HL-60 (cell line): ENCODE results near the gene TMEM235.

Experiments used
- DNase-seq, 2 experiments: peaks; one replicate each; pipeline ENCODE4 v3.0.0-alpha.2; 2010 to 2020; ENCODE audit warnings: low read depth in 1 of 2, low spot score in 1 of 2
- H3K27ac ChIP-seq: fragments of 250-450 bp; sonication (Bioruptor Pico); replicated peaks from 2 replicates; pipeline ENCODE4 v1.5.1; 2020; ENCODE audit warnings: mild to moderate bottlenecking, moderate library complexity
- H3K27me3 ChIP-seq: fragments of 250-450 bp; sonication (Bioruptor Pico); 2 replicates; pipeline ENCODE4 v1.5.1; 2021; ENCODE audit warnings: mild to moderate bottlenecking, moderate library complexity; ENCODE audit not compliant: insufficient read depth, poor library complexity, severe bottlenecking
- H3K4me3 ChIP-seq: replicated peaks from 2 replicates; pipeline ENCODE4 v1.5.1; 2011; ENCODE audit warnings: mild to moderate bottlenecking, control low read depth, low read length; ENCODE audit not compliant: insufficient read depth
- GABPA ChIP-seq: IDR thresholded peaks from 2 replicates; pipeline ENCODE4 v1.6.1; 2012; ENCODE audit warnings: low read depth
- POLR2AphosphoS5 ChIP-seq: IDR thresholded peaks from 2 replicates; pipeline ENCODE4 v1.6.1; 2012; ENCODE audit warnings: low read depth
- SPI1 ChIP-seq: IDR thresholded peaks from 2 replicates; pipeline ENCODE4 v1.6.1; 2012; ENCODE audit warnings: low read depth, mild to moderate bottlenecking, borderline replicate concordance
- TF ChIP-seq, protein P1 (sequence below): IDR thresholded peaks from 2 replicates; pipeline ENCODE4 v1.6.1; 2012; ENCODE audit warnings: low read depth; ENCODE audit not compliant: insufficient replicate concordance
- TF ChIP-seq, protein P2 (sequence below): IDR thresholded peaks from one replicate; pipeline ENCODE4 v1.5.1; 2011; ENCODE audit warnings: low read length, control low read depth, inconsistent platforms; ENCODE audit not compliant: insufficient read depth

Gene TMEM235

DNA sequence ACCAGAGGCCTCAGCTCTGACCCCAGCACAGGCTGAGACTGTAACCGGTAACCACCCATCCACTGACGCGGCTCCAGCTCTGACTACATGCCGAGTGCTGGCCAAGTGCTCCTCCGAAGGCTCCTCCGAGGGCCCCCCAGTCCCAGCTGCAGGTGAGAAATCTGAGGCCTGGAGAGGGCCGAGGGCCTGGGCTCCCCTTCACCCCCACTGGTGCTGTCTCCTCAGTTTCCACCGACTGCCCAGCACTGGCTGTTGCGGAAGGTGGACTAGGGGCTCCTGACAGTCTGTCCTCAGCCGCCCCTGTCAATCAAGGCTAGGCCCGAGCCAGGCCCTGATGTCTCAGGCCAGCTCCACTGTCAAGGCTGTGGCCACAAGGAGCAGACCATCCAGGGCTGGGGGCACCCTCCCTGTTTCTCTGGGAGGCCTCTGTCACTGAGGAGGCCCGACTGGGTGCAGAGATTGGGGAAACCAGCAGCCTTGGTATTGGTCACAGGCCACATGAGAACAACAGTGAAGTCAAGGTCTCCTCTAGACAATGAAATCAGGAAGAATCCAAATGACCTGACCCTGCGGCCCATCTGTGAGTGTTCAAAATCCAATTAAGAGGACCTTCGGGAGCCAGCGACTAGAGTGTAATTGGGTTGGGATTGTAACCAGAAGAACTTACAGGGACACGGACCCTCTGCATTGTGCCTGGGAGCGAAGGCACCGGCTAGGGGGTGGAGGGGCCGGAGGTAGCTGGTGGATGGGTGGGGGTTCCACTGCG is 5.1 kb downstream of the TMEM235 start:
- Histone ChIP-seq H3K27me3 (peaks cover 9% of the 10 kb centered on the region), H3K4me3 (no peak overlapping the region), H3K27ac (no peak overlapping the region)
- DNase-seq: no peak
- TF ChIP-seq POLR2AphosphoS5: no peak
- TF ChIP-seq, protein P1, sequence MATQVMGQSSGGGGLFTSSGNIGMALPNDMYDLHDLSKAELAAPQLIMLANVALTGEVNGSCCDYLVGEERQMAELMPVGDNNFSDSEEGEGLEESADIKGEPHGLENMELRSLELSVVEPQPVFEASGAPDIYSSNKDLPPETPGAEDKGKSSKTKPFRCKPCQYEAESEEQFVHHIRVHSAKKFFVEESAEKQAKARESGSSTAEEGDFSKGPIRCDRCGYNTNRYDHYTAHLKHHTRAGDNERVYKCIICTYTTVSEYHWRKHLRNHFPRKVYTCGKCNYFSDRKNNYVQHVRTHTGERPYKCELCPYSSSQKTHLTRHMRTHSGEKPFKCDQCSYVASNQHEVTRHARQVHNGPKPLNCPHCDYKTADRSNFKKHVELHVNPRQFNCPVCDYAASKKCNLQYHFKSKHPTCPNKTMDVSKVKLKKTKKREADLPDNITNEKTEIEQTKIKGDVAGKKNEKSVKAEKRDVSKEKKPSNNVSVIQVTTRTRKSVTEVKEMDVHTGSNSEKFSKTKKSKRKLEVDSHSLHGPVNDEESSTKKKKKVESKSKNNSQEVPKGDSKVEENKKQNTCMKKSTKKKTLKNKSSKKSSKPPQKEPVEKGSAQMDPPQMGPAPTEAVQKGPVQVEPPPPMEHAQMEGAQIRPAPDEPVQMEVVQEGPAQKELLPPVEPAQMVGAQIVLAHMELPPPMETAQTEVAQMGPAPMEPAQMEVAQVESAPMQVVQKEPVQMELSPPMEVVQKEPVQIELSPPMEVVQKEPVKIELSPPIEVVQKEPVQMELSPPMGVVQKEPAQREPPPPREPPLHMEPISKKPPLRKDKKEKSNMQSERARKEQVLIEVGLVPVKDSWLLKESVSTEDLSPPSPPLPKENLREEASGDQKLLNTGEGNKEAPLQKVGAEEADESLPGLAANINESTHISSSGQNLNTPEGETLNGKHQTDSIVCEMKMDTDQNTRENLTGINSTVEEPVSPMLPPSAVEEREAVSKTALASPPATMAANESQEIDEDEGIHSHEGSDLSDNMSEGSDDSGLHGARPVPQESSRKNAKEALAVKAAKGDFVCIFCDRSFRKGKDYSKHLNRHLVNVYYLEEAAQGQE: no peak
- TF ChIP-seq, protein P2, sequence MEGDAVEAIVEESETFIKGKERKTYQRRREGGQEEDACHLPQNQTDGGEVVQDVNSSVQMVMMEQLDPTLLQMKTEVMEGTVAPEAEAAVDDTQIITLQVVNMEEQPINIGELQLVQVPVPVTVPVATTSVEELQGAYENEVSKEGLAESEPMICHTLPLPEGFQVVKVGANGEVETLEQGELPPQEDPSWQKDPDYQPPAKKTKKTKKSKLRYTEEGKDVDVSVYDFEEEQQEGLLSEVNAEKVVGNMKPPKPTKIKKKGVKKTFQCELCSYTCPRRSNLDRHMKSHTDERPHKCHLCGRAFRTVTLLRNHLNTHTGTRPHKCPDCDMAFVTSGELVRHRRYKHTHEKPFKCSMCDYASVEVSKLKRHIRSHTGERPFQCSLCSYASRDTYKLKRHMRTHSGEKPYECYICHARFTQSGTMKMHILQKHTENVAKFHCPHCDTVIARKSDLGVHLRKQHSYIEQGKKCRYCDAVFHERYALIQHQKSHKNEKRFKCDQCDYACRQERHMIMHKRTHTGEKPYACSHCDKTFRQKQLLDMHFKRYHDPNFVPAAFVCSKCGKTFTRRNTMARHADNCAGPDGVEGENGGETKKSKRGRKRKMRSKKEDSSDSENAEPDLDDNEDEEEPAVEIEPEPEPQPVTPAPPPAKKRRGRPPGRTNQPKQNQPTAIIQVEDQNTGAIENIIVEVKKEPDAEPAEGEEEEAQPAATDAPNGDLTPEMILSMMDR: no peak
- no peak for TF ChIP-seq GABPA
- no peak for TF ChIP-seq SPI1

DNA sequence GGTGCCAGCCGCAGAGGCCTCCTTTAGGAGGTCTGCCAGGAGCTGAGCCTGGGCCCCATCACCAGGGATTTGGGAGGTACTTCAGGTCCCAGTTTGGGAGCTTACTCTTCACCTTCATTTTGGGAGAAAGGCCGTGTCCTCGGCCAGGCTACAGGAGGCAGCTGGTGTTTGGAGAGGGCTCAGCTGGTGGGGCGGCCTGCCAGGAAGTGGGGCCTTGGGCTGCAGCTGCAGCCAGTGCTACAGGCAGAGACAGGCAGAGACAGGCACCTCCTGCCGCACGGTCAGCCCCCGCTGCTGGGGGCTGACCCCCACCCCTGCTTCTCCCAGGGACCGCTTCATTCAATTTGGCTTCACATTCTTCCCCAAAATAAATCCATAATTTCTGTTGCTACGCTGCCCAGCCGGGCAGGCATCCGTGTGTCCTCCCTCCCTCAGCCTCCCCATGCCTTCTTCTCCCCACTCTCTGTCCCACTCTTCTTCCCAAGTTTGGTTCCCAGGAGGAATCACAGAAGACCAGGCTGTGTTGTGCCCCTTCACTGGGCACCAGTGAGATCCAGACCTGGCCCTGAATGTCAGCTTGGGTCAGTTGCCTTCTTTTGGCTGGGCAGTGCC is 6.1 kb downstream of the TMEM235 start:
- DNase-seq: no peak

DNA sequence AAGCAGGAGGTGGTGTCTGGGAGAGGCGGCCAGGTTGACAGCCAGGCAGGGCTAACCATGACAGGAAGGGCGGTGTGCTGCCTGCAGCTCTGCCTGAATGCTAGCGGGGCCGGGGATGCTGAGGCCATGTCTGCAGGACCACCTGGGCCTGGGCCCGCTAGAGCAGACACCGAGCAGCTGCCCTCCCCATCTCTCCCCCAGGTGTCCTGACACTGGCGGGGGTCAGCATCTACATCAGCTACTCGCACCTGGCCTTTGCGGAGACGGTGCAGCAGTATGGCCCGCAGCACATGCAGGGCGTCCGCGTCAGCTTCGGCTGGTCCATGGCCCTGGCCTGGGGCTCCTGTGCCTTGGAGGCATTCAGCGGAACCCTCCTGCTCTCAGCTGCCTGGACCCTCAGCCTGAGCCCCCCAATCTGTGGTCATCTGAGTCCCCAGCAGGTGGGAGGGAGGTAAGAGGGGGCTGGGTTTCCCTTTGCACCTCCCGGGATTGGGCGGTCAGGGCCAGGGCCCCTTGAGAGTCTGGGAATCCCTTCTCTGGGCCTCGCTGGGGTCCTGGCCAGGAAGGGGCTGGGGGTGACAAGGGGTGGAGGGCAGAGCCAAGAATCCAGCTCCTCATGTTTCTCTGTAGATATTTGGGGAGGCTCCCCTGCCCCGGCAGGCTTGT is 7.5 kb downstream of the TMEM235 start:
- DNase-seq: no peak
- no peak for TF ChIP-seq SPI1
- TF ChIP-seq GABPA: no peak
- TF ChIP-seq, protein P1: no peak
- TF ChIP-seq, protein P2: no peak
- no peak for TF ChIP-seq POLR2AphosphoS5
- H3K27ac ChIP-seq: no peak overlapping the region
- H3K27me3 ChIP-seq: no peaks in the 10 kb centered on the region
- H3K4me3 ChIP-seq: no peak overlapping the region

More for the DNA sequence above, 6.1 kb downstream of the TMEM235 start:
- H3K27ac ChIP-seq: no peak overlapping the region
- H3K27me3 ChIP-seq: peaks cover 3% of the 10 kb centered on the region
- H3K4me3 ChIP-seq: no peak overlapping the region
- TF ChIP-seq, protein P2: no peak
- no peak for TF ChIP-seq GABPA
- no peak for TF ChIP-seq POLR2AphosphoS5
- TF ChIP-seq, protein P1: no peak
- TF ChIP-seq SPI1: no peak
